Measurements from ENCODE around the gene SLC24A1.

Gene SLC24A1

GRCh38 chr15:65595960-65596359 is 25.8 kb upstream of the SLC24A1 start:
- Histone ChIP-seq H3K36me3 (ENCODE audit: control insufficient read depth in 2 of 2, insufficient read depth in 2 of 2, low read length in 2 of 2) (peaks cover 63 to 65% of the 10 kb centered on the region in 2 donors), H3K27me3 (ENCODE audit: control insufficient read depth in 2 of 2, insufficient read depth in 2 of 2, low read length in 2 of 2) (no peaks in the 10 kb centered on the region), H3K4me3 (ENCODE audit: low read length in 2 of 2) (no peak overlapping the region), H3K9ac (ENCODE audit: low read depth in 1 of 2, low read length in 2 of 2) (no peak overlapping the region), H3K9me3 (ENCODE audit: control insufficient read depth in 2 of 2, low read length in 2 of 2) (no peaks in the 10 kb centered on the region), H3K27ac (ENCODE audit: low read depth in 2 of 2, low read length in 2 of 2) (no peak overlapping the region), H3K4me1 (ENCODE audit: control insufficient read depth in 2 of 2, insufficient read depth in 2 of 2, low read length in 2 of 2) (no peaks in the 10 kb centered on the region)

DNA sequence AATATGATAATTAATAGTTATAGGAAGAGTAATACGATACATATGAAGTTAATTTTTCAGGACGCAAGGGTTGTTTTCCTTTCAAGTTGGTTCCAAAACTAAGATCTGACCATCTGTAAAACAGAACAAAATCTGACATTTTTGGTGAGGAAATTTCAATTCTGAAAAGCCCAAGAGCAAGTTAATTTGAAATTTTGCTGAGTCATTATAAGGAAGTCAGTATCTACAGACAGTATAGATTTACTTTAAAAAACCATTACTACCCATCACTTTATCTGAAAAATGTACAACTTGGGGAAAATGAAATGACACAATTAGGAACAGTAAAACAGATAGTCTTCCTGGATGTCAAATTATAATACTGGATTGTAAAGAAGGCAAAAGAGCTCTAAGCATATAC is 23.3 kb upstream of the SLC24A1 start:
- Histone ChIP-seq H3K9me3 (ENCODE audit: control insufficient read depth in 2 of 2, low read length in 2 of 2) (no peaks in the 10 kb centered on the region), H3K4me3 (ENCODE audit: low read length in 2 of 2) (no peak overlapping the region), H3K36me3 (ENCODE audit: control insufficient read depth in 2 of 2, insufficient read depth in 2 of 2, low read length in 2 of 2) (peaks cover 47 to 53% of the 10 kb centered on the region in 2 donors), H3K9ac (ENCODE audit: low read depth in 1 of 2, low read length in 2 of 2) (no peak overlapping the region), H3K27ac (ENCODE audit: low read depth in 2 of 2, low read length in 2 of 2) (no peak overlapping the region), H3K27me3 (ENCODE audit: control insufficient read depth in 2 of 2, insufficient read depth in 2 of 2, low read length in 2 of 2) (no peaks in the 10 kb centered on the region), H3K4me1 (ENCODE audit: control insufficient read depth in 2 of 2, insufficient read depth in 2 of 2, low read length in 2 of 2) (no peaks in the 10 kb centered on the region)

DNA sequence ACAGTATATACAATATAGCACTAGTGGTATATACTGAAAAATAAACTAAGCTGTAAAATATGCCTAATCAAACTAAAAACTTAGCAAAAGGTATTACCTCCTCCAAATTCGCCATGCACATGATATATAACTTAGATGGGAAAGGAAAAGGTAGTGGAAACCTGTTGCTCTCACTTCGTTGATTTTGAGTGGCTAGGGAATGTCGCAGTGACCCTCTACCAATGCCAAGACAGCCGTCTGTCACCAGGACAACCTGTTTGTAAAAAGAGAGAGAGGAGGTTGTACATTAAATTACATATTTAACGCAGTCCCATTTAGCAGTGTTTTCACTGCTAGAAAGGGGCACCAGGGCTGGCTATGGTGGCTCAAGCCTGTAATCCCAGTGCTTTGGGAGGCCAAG is 22.1 kb upstream of the SLC24A1 start:
- Histone ChIP-seq H3K36me3 (ENCODE audit: control insufficient read depth in 2 of 2, insufficient read depth in 2 of 2, low read length in 2 of 2) (peaks cover 51 to 59% of the 10 kb centered on the region in 2 donors), H3K27me3 (ENCODE audit: control insufficient read depth in 2 of 2, insufficient read depth in 2 of 2, low read length in 2 of 2) (no peaks in the 10 kb centered on the region), H3K4me3 (ENCODE audit: low read length in 2 of 2) (no peak overlapping the region), H3K27ac (ENCODE audit: low read depth in 2 of 2, low read length in 2 of 2) (no peak overlapping the region), H3K9me3 (ENCODE audit: control insufficient read depth in 2 of 2, low read length in 2 of 2) (no peaks in the 10 kb centered on the region), H3K4me1 (ENCODE audit: control insufficient read depth in 2 of 2, insufficient read depth in 2 of 2, low read length in 2 of 2) (no peaks in the 10 kb centered on the region), H3K9ac (ENCODE audit: low read depth in 1 of 2, low read length in 2 of 2) (no peak overlapping the region)

DNA sequence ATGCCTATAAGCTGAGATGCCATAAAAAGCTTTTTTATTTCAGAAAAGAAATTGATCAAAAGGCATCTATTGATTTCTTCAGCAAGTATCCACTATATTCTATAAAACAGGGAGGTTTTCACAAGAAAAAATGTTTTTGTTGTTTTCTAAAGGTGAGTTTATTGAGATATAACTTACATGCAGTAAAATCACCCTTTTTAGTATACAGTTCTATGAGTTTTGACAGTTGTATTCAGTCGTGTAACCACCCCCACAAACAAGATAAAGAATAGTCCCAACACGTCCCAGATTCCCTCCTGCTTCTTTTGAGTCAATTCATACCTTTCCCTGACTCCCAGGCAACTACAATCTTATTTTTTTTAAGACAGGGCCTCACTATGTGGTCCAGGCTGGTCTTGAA is 18.6 kb upstream of the SLC24A1 start:
- no peaks in the 10 kb centered on the region for H3K27me3 ChIP-seq (ENCODE audit: control insufficient read depth in 2 of 2, insufficient read depth in 2 of 2, low read length in 2 of 2)
- H3K4me1 ChIP-seq (ENCODE audit: control insufficient read depth in 2 of 2, insufficient read depth in 2 of 2, low read length in 2 of 2), result no peaks in the 10 kb centered on the region
- peaks cover 37 to 42% of the 10 kb centered on the region in 2 donors for H3K36me3 ChIP-seq (ENCODE audit: control insufficient read depth in 2 of 2, insufficient read depth in 2 of 2, low read length in 2 of 2)
- H3K9me3 ChIP-seq (ENCODE audit: control insufficient read depth in 2 of 2, low read length in 2 of 2), result no peaks in the 10 kb centered on the region
- no peak overlapping the region for H3K9ac ChIP-seq (ENCODE audit: low read depth in 1 of 2, low read length in 2 of 2)
- H3K4me3 ChIP-seq (ENCODE audit: low read length in 2 of 2), result no peak overlapping the region
- no peak overlapping the region for H3K27ac ChIP-seq (ENCODE audit: low read depth in 2 of 2, low read length in 2 of 2)

DNA sequence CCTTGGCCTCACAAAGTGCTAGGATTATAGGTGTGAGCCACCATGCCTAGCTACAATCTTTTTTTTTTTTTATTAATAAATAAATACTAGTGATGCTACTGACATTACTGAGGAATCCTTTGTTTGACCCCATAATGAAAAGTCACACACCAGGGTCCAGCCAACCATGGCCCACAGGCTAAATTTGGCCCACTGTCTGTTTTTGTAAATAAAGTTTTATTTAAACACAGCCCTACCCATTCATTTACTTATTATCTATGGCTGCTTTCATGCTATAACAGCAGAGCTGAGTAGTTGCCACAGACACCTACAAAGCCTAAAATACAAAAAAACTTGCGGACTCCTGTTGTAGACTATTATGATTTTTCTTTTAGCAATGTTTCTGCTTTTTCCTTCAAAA is 18.2 kb upstream of the SLC24A1 start:
- Histone ChIP-seq H3K27ac (ENCODE audit: low read depth in 2 of 2, low read length in 2 of 2) (no peak overlapping the region), H3K27me3 (ENCODE audit: control insufficient read depth in 2 of 2, insufficient read depth in 2 of 2, low read length in 2 of 2) (no peaks in the 10 kb centered on the region), H3K4me1 (ENCODE audit: control insufficient read depth in 2 of 2, insufficient read depth in 2 of 2, low read length in 2 of 2) (no peaks in the 10 kb centered on the region), H3K9me3 (ENCODE audit: control insufficient read depth in 2 of 2, low read length in 2 of 2) (no peaks in the 10 kb centered on the region), H3K36me3 (ENCODE audit: control insufficient read depth in 2 of 2, insufficient read depth in 2 of 2, low read length in 2 of 2) (peaks cover 32 to 38% of the 10 kb centered on the region in 2 donors), H3K4me3 (ENCODE audit: low read length in 2 of 2) (no peak overlapping the region), H3K9ac (ENCODE audit: low read depth in 1 of 2, low read length in 2 of 2) (no peak overlapping the region)

- peak within 1 kb of the TSS; percentile 95 to 98 for H3K27ac ChIP-seq (ENCODE audit: low read depth in 2 of 2, low read length in 2 of 2)
- no peaks in the 10 kb centered on the region for H3K9me3 ChIP-seq (ENCODE audit: control insufficient read depth in 2 of 2, low read length in 2 of 2)
- H3K36me3 ChIP-seq (ENCODE audit: control insufficient read depth in 2 of 2, insufficient read depth in 2 of 2, low read length in 2 of 2), result peaks cover 0 to 6% of the 10 kb centered on the region in 2 donors
- no peaks in the 10 kb centered on the region for H3K27me3 ChIP-seq (ENCODE audit: control insufficient read depth in 2 of 2, insufficient read depth in 2 of 2, low read length in 2 of 2)
- peak within 1 kb of the TSS; percentile 95 to 97 for H3K9ac ChIP-seq (ENCODE audit: low read depth in 1 of 2, low read length in 2 of 2)
- peak within 1 kb of the TSS; percentile 95 to 96 for H3K4me3 ChIP-seq (ENCODE audit: low read length in 2 of 2)
- H3K4me1 ChIP-seq (ENCODE audit: control insufficient read depth in 2 of 2, insufficient read depth in 2 of 2, low read length in 2 of 2), result peaks cover 20 to 22% of the 10 kb centered on the region in 2 donors
These were observed 10.6 kb upstream of the SLC24A1 start, which contains the start of gene INTS14 for GRCh38 chr15:65610871-65611718. Gene INTS14 (minus strand): TSS chr15:65611131. CDS start chr15:65607380, 3,751 bp downstream.

GRCh38 chr15:65611888-65612615 is 9.7 kb upstream of the SLC24A1 start:
- Histone ChIP-seq H3K4me1 (ENCODE audit: control insufficient read depth in 2 of 2, insufficient read depth in 2 of 2, low read length in 2 of 2) (peaks cover 20 to 22% of the 10 kb centered on the region in 2 donors), H3K36me3 (ENCODE audit: control insufficient read depth in 2 of 2, insufficient read depth in 2 of 2, low read length in 2 of 2) (peaks cover 0 to 2% of the 10 kb centered on the region in 2 donors), H3K9me3 (ENCODE audit: control insufficient read depth in 2 of 2, low read length in 2 of 2) (no peaks in the 10 kb centered on the region), H3K9ac (ENCODE audit: low read depth in 1 of 2, low read length in 2 of 2) (peak overlapping the region; percentile 95 to 97), H3K4me3 (ENCODE audit: low read length in 2 of 2) (peak overlapping the region; percentile 95 to 96), H3K27ac (ENCODE audit: low read depth in 2 of 2, low read length in 2 of 2) (peak overlapping the region; percentile 95 to 98), H3K27me3 (ENCODE audit: control insufficient read depth in 2 of 2, insufficient read depth in 2 of 2, low read length in 2 of 2) (no peaks in the 10 kb centered on the region)

- H3K27ac ChIP-seq (ENCODE audit: low read depth in 2 of 2, low read length in 2 of 2), result no peak overlapping the region
- H3K9ac ChIP-seq (ENCODE audit: low read depth in 1 of 2, low read length in 2 of 2), result no peak overlapping the region
- H3K36me3 ChIP-seq (ENCODE audit: control insufficient read depth in 2 of 2, insufficient read depth in 2 of 2, low read length in 2 of 2), result no peaks in the 10 kb centered on the region
- no peak overlapping the region for H3K4me3 ChIP-seq (ENCODE audit: low read length in 2 of 2)
- H3K27me3 ChIP-seq (ENCODE audit: control insufficient read depth in 2 of 2, insufficient read depth in 2 of 2, low read length in 2 of 2), result no peaks in the 10 kb centered on the region
- no peaks in the 10 kb centered on the region for H3K9me3 ChIP-seq (ENCODE audit: control insufficient read depth in 2 of 2, low read length in 2 of 2)
- H3K4me1 ChIP-seq (ENCODE audit: control insufficient read depth in 2 of 2, insufficient read depth in 2 of 2, low read length in 2 of 2), result peaks cover 20 to 22% of the 10 kb centered on the region in 2 donors
These were observed 9.2 kb upstream of the SLC24A1 start for GRCh38 chr15:65612616-65612946.

GRCh38 chr15:65612949-65613744 is 8.6 kb upstream of the SLC24A1 start:
- no peak overlapping the region for H3K9ac ChIP-seq (ENCODE audit: low read depth in 1 of 2, low read length in 2 of 2)
- H3K4me1 ChIP-seq (ENCODE audit: control insufficient read depth in 2 of 2, insufficient read depth in 2 of 2, low read length in 2 of 2), result peaks cover 20 to 22% of the 10 kb centered on the region in 2 donors
- H3K27me3 ChIP-seq (ENCODE audit: control insufficient read depth in 2 of 2, insufficient read depth in 2 of 2, low read length in 2 of 2), result no peaks in the 10 kb centered on the region
- H3K36me3 ChIP-seq (ENCODE audit: control insufficient read depth in 2 of 2, insufficient read depth in 2 of 2, low read length in 2 of 2), result no peaks in the 10 kb centered on the region
- H3K27ac ChIP-seq (ENCODE audit: low read depth in 2 of 2, low read length in 2 of 2), result no peak overlapping the region
- H3K9me3 ChIP-seq (ENCODE audit: control insufficient read depth in 2 of 2, low read length in 2 of 2), result no peaks in the 10 kb centered on the region
- H3K4me3 ChIP-seq (ENCODE audit: low read length in 2 of 2), result no peak overlapping the region
